ENCODE measurements around the gene ATP8A2.

ATP8A2 gene

GRCh38 chr13:25833761-25834160, 462.0 kb downstream of the ATP8A2 start:
- Histone ChIP-seq H3K27ac (ENCODE audit: low read length) (no peak overlapping the region), H3K4me1 (ENCODE audit: low read length) (no peaks in the 10 kb centered on the region), H3F3A (ENCODE audit: insufficient read depth, low read length) (no peaks in the 10 kb centered on the region), H3K4me3 (ENCODE audit: low read length) (no peak overlapping the region), H2AFZ (ENCODE audit: low read length) (no peak overlapping the region), H3K4me2 (ENCODE audit: low read depth, low read length) (no peak overlapping the region), H3K36me3 (replicated peaks; ENCODE audit: insufficient read depth, low read length) (no peaks in the 10 kb centered on the region), H3K9ac (ENCODE audit: low read length) (no peak overlapping the region), H3K9me3 (replicated peaks; ENCODE audit: insufficient read depth, low read length) (no peaks in the 10 kb centered on the region), H3K9me2 (replicated peaks; ENCODE audit: insufficient read depth, low read length) (no peaks in the 10 kb centered on the region), H3K27me3 (replicated peaks; ENCODE audit: insufficient read depth, low read length) (no peaks in the 10 kb centered on the region), H4K20me1 (ENCODE audit: insufficient read depth, low read length) (no peaks in the 10 kb centered on the region), H3K79me2 (ENCODE audit: low read length) (no peaks in the 10 kb centered on the region)
- TF ChIP-seq EZH2phosphoT487 (IDR thresholded peaks at IDR 0.05; ENCODE audit: low read length) (no peak), CTCF (IDR thresholded peaks at IDR 0.05; ENCODE audit: low read length) (no peak), EZH2 (optimal IDR thresholded peaks at IDR 0.05; ENCODE audit: low read depth, low read length) (no peak)
- no peak for DNase-seq

- no peak overlapping the region for H3K27ac ChIP-seq (ENCODE audit: low read length)
- H3F3A ChIP-seq (ENCODE audit: insufficient read depth, low read length), result no peaks in the 10 kb centered on the region
- H3K27me3 ChIP-seq (replicated peaks; ENCODE audit: insufficient read depth, low read length), result no peaks in the 10 kb centered on the region
- no peak for DNase-seq
- H3K9me2 ChIP-seq (replicated peaks; ENCODE audit: insufficient read depth, low read length), result no peaks in the 10 kb centered on the region
- no peak overlapping the region for H2AFZ ChIP-seq (ENCODE audit: low read length)
- no peaks in the 10 kb centered on the region for H3K4me1 ChIP-seq (ENCODE audit: low read length)
- H4K20me1 ChIP-seq (ENCODE audit: insufficient read depth, low read length), result no peaks in the 10 kb centered on the region
- H3K36me3 ChIP-seq (replicated peaks; ENCODE audit: insufficient read depth, low read length), result no peaks in the 10 kb centered on the region
- H3K4me2 ChIP-seq (ENCODE audit: low read depth, low read length), result no peak overlapping the region
- no peak overlapping the region for H3K9ac ChIP-seq (ENCODE audit: low read length)
- H3K4me3 ChIP-seq (ENCODE audit: low read length), result no peak overlapping the region
- no peaks in the 10 kb centered on the region for H3K9me3 ChIP-seq (replicated peaks; ENCODE audit: insufficient read depth, low read length)
- H3K79me2 ChIP-seq (ENCODE audit: low read length), result no peaks in the 10 kb centered on the region
- TF ChIP-seq EZH2 (optimal IDR thresholded peaks at IDR 0.05; ENCODE audit: low read depth, low read length), result no peak
- TF ChIP-seq EZH2phosphoT487 (IDR thresholded peaks at IDR 0.05; ENCODE audit: low read length), result no peak
- no peak for TF ChIP-seq CTCF (IDR thresholded peaks at IDR 0.05; ENCODE audit: low read length)
Measured at GRCh38 chr13:25836574-25837336, 465.0 kb downstream of the ATP8A2 start.

- H3K9me2 ChIP-seq (replicated peaks; ENCODE audit: insufficient read depth, low read length), result no peaks in the 10 kb centered on the region
- H3K27ac ChIP-seq (ENCODE audit: low read length), result no peak overlapping the region
- no peaks in the 10 kb centered on the region for H3K27me3 ChIP-seq (replicated peaks; ENCODE audit: insufficient read depth, low read length)
- no peaks in the 10 kb centered on the region for H4K20me1 ChIP-seq (ENCODE audit: insufficient read depth, low read length)
- TF ChIP-seq EZH2 (optimal IDR thresholded peaks at IDR 0.05; ENCODE audit: low read depth, low read length), result no peak
- no peak for TF ChIP-seq CTCF (IDR thresholded peaks at IDR 0.05; ENCODE audit: low read length)
- TF ChIP-seq EZH2phosphoT487 (IDR thresholded peaks at IDR 0.05; ENCODE audit: low read length), result no peak
- no peak overlapping the region for H3K4me3 ChIP-seq (ENCODE audit: low read length)
- no peak overlapping the region for H3K4me2 ChIP-seq (ENCODE audit: low read depth, low read length)
- H3K9ac ChIP-seq (ENCODE audit: low read length), result no peak overlapping the region
- no peaks in the 10 kb centered on the region for H3K4me1 ChIP-seq (ENCODE audit: low read length)
- no peaks in the 10 kb centered on the region for H3K9me3 ChIP-seq (replicated peaks; ENCODE audit: insufficient read depth, low read length)
- no peak for DNase-seq
- H3F3A ChIP-seq (ENCODE audit: insufficient read depth, low read length), result no peaks in the 10 kb centered on the region
- no peak overlapping the region for H2AFZ ChIP-seq (ENCODE audit: low read length)
- no peaks in the 10 kb centered on the region for H3K79me2 ChIP-seq (ENCODE audit: low read length)
- H3K36me3 ChIP-seq (replicated peaks; ENCODE audit: insufficient read depth, low read length), result no peaks in the 10 kb centered on the region
Measured at GRCh38 chr13:25839371-25839770, 467.6 kb downstream of the ATP8A2 start.

Data from MM.1S (cell line).